Activated T-cell treated with anti-CD3 and anti-CD28 coated beads, Interleukin-2, amount 50 U/mL, for 4 hours (primary cell): ENCODE measurements around the gene GABRG1. TPM values are rescaled to one million over a fixed set of nuclear protein-coding genes. Genes with fewer than 3 reads are reported as not detected.

ENCODE experiments used
- ATAC-seq, 2 donors: fragments of 200-7000 bp; cut with Tn5 transposase; one replicate each; pipeline ENCODE4 v1.10.0; 2021
- DNase-seq: peaks from one replicate; pipeline ENCODE4 v3.0.0-alpha.2; 2020
- H3K27me3 Mint-ChIP-seq: one replicate; pipeline ENCODE4 v1.8.0; 2021; ENCODE audit warnings: low read depth, mixed read lengths
- H3K36me3 Mint-ChIP-seq: one replicate; pipeline ENCODE4 v1.8.0; 2022; ENCODE audit warnings: mixed read lengths; ENCODE audit not compliant: insufficient read depth
- H3K4me1 Mint-ChIP-seq: one replicate; pipeline ENCODE4 v1.8.0; 2021; ENCODE audit warnings: low read depth, mixed read lengths
- H3K4me3 Mint-ChIP-seq: one replicate; pipeline ENCODE4 v1.8.0; 2021; ENCODE audit warnings: mild to moderate bottlenecking, moderate library complexity, mixed read lengths
- H3K9me3 Mint-ChIP-seq: one replicate; pipeline ENCODE4 v1.8.0; 2021; ENCODE audit warnings: mixed read lengths
- total RNA-seq, 3 donors: library from RNA; stranded (reverse); gene quantifications; one replicate each; pipeline ENCODE4 v1.2.1, GENCODE V29; 2021

GABRG1 gene
- total RNA-seq, result not detected

- Mint-ChIP-seq H3K36me3 (no peaks in the 10 kb centered on the region), H3K9me3 (peaks cover 2% of the 10 kb centered on the region), H3K27me3 (no peaks in the 10 kb centered on the region), H3K4me1 (no peaks in the 10 kb centered on the region), H3K4me3 (no peak within 1 kb of the TSS)
- DNase-seq (no peak), ATAC-seq (no peak)
Observed at GRCh38 chr4:46123913-46124755, at the start of gene GABRG1. Gene GABRG1, minus strand, starts transcription at chr4:46124054. Its CDS starts 141 bp downstream, at chr4:46123913.

- Mint-ChIP-seq H3K27me3 (no peaks in the 10 kb centered on the region), H3K4me3 (no peak overlapping the region), H3K4me1 (no peaks in the 10 kb centered on the region), H3K9me3 (peaks cover 6% of the 10 kb centered on the region), H3K36me3 (no peaks in the 10 kb centered on the region)
- DNase-seq, result no peak
- no peak for ATAC-seq
Observed at GRCh38 chr4:46146993-46147392, 23.1 kb upstream of the GABRG1 start.

- DNase-seq (no peak), ATAC-seq (no peak)
- H3K27me3 Mint-ChIP-seq, result no peaks in the 10 kb centered on the region
- no peaks in the 10 kb centered on the region for H3K36me3 Mint-ChIP-seq
- peaks cover 7% of the 10 kb centered on the region for H3K9me3 Mint-ChIP-seq
- H3K4me3 Mint-ChIP-seq, result no peak overlapping the region
- H3K4me1 Mint-ChIP-seq, result no peaks in the 10 kb centered on the region
Observed at GRCh38 chr4:46131498-46132057, 7.7 kb upstream of the GABRG1 start.

GRCh38 chr4:46124773-46125413 lies 1.0 kb upstream of the GABRG1 start:
- no peaks in the 10 kb centered on the region for H3K9me3 Mint-ChIP-seq
- no peak for DNase-seq
- H3K4me1 Mint-ChIP-seq, result no peaks in the 10 kb centered on the region
- H3K4me3 Mint-ChIP-seq, result no peak overlapping the region
- H3K27me3 Mint-ChIP-seq, result no peaks in the 10 kb centered on the region
- no peaks in the 10 kb centered on the region for H3K36me3 Mint-ChIP-seq
- ATAC-seq, result no peak

- no peak overlapping the region for H3K4me3 Mint-ChIP-seq
- H3K9me3 Mint-ChIP-seq, result peaks cover 14% of the 10 kb centered on the region
- no peak for ATAC-seq
- H3K36me3 Mint-ChIP-seq, result no peaks in the 10 kb centered on the region
- H3K4me1 Mint-ChIP-seq, result no peaks in the 10 kb centered on the region
- no peaks in the 10 kb centered on the region for H3K27me3 Mint-ChIP-seq
- DNase-seq, result no peak
Observed at GRCh38 chr4:46081674-46082073, 42.2 kb downstream of the GABRG1 start.

GRCh38 chr4:46081248-46081647 lies 42.6 kb downstream of the GABRG1 start:
- no peak overlapping the region for H3K4me3 Mint-ChIP-seq
- H3K27me3 Mint-ChIP-seq, result no peaks in the 10 kb centered on the region
- peaks cover 14% of the 10 kb centered on the region for H3K9me3 Mint-ChIP-seq
- ATAC-seq (no peak), DNase-seq (no peak)
- H3K36me3 Mint-ChIP-seq, result no peaks in the 10 kb centered on the region
- H3K4me1 Mint-ChIP-seq, result no peaks in the 10 kb centered on the region

GRCh38 chr4:46073778-46074177 lies 50.1 kb downstream of the GABRG1 start:
- no peaks in the 10 kb centered on the region for H3K4me1 Mint-ChIP-seq
- H3K27me3 Mint-ChIP-seq, result no peaks in the 10 kb centered on the region
- ATAC-seq, result no peak
- no peak overlapping the region for H3K4me3 Mint-ChIP-seq
- no peak for DNase-seq
- H3K36me3 Mint-ChIP-seq, result no peaks in the 10 kb centered on the region
- peaks cover 3% of the 10 kb centered on the region for H3K9me3 Mint-ChIP-seq

GRCh38 chr4:46051392-46051791 lies 72.5 kb downstream of the GABRG1 start:
- Mint-ChIP-seq H3K4me3 (no peak overlapping the region), H3K27me3 (no peaks in the 10 kb centered on the region), H3K4me1 (no peaks in the 10 kb centered on the region), H3K36me3 (no peaks in the 10 kb centered on the region), H3K9me3 (peaks cover 24% of the 10 kb centered on the region)
- no peak for ATAC-seq
- no peak for DNase-seq

- Mint-ChIP-seq H3K4me1 (no peaks in the 10 kb centered on the region), H3K27me3 (no peaks in the 10 kb centered on the region), H3K36me3 (no peaks in the 10 kb centered on the region), H3K4me3 (no peak overlapping the region), H3K9me3 (peaks cover 9% of the 10 kb centered on the region)
- ATAC-seq (no peak), DNase-seq (no peak)
Observed at GRCh38 chr4:46032056-46032455, 91.8 kb downstream of the GABRG1 start.

GRCh38 chr4:46016306-46016705 lies 107.5 kb downstream of the GABRG1 start:
- Mint-ChIP-seq H3K27me3 (no peaks in the 10 kb centered on the region), H3K36me3 (no peaks in the 10 kb centered on the region), H3K9me3 (peaks cover 14% of the 10 kb centered on the region), H3K4me3 (no peak overlapping the region), H3K4me1 (no peaks in the 10 kb centered on the region)
- DNase-seq (no peak), ATAC-seq (no peak)

- ATAC-seq, result no peak
- Mint-ChIP-seq H3K27me3 (no peaks in the 10 kb centered on the region), H3K9me3 (peaks cover 25% of the 10 kb centered on the region), H3K4me3 (no peak overlapping the region), H3K36me3 (no peaks in the 10 kb centered on the region), H3K4me1 (no peaks in the 10 kb centered on the region)
- no peak for DNase-seq
Observed at GRCh38 chr4:45992728-45993127, 131.1 kb downstream of the GABRG1 start.

- H3K36me3 Mint-ChIP-seq, result no peaks in the 10 kb centered on the region
- no peak overlapping the region for H3K4me3 Mint-ChIP-seq
- ATAC-seq (no peak), DNase-seq (no peak)
- no peaks in the 10 kb centered on the region for H3K27me3 Mint-ChIP-seq
- no peaks in the 10 kb centered on the region for H3K4me1 Mint-ChIP-seq
- peaks cover 13% of the 10 kb centered on the region for H3K9me3 Mint-ChIP-seq
Observed at GRCh38 chr4:45989775-45990174, 134.1 kb downstream of the GABRG1 start.

- Mint-ChIP-seq H3K36me3 (no peaks in the 10 kb centered on the region), H3K27me3 (no peaks in the 10 kb centered on the region), H3K4me1 (no peaks in the 10 kb centered on the region), H3K9me3 (peaks cover 13% of the 10 kb centered on the region), H3K4me3 (no peak overlapping the region)
- DNase-seq (no peak), ATAC-seq (no peak)
Observed at GRCh38 chr4:45987858-45988257, 136.0 kb downstream of the GABRG1 start.
